ENCODE results near the gene CABLES2.

GRCh38 chr20:62387933-62388635, 19.0 kb downstream of the CABLES2 start:
- no peak for TF ChIP-seq CREB1 (IDR thresholded peaks at IDR 0.05; ENCODE audit: low read depth)
- TF ChIP-seq CEBPB (IDR thresholded peaks at IDR 0.05): no peak
- TF ChIP-seq TAF1 (IDR thresholded peaks at IDR 0.05; ENCODE audit: low read depth): no peak
- TF ChIP-seq REST (IDR thresholded peaks at IDR 0.05; ENCODE audit: low read depth): no peak
- no peak for TF ChIP-seq YY1 (IDR thresholded peaks at IDR 0.05; ENCODE audit: low read depth)
- no peak for TF ChIP-seq NFIC (IDR thresholded peaks at IDR 0.05)
- TF ChIP-seq TCF12 (IDR thresholded peaks at IDR 0.05; ENCODE audit: low read depth): no peak
- TF ChIP-seq USF1 (IDR thresholded peaks at IDR 0.05): no peak
- TF ChIP-seq EP300 (IDR thresholded peaks at IDR 0.05; ENCODE audit: borderline replicate concordance): no peak
- no peak for TF ChIP-seq ZBTB7A (IDR thresholded peaks at IDR 0.05; ENCODE audit: low read depth)
- no peak for TF ChIP-seq TEAD4 (IDR thresholded peaks at IDR 0.05)
- no peak for TF ChIP-seq EGR1 (IDR thresholded peaks at IDR 0.05)
